WI38 (cell line): ENCODE results near the gene SCN5A.

Source experiments
- H3K4me3 ChIP-seq: 2 replicates; pipeline ENCODE4 v1.5.1; 2011; ENCODE audit warnings: low read depth, mild to moderate bottlenecking, control low read depth, low read length
- CTCF ChIP-seq: IDR thresholded peaks from 2 replicates; pipeline ENCODE4 v1.5.1; 2012; ENCODE audit warnings: low read depth, mild to moderate bottlenecking, control low read depth, low read length

SCN5A gene

GRCh38 chr3:38636464-38636863 is 13.0 kb downstream of the SCN5A start:
- TF ChIP-seq CTCF: no peak
- H3K4me3 ChIP-seq: no peak overlapping the region

GRCh38 chr3:38634111-38634510 is 15.4 kb downstream of the SCN5A start:
- H3K4me3 ChIP-seq: no peak overlapping the region
- no peak for TF ChIP-seq CTCF

GRCh38 chr3:38632989-38633388 is 16.5 kb downstream of the SCN5A start:
- H3K4me3 ChIP-seq: no peak overlapping the region
- TF ChIP-seq CTCF: no peak

GRCh38 chr3:38630606-38631005 is 18.9 kb downstream of the SCN5A start:
- no peak overlapping the region for H3K4me3 ChIP-seq
- no peak for TF ChIP-seq CTCF

- no peak overlapping the region for H3K4me3 ChIP-seq
- TF ChIP-seq CTCF: no peak
These were observed 19.4 kb downstream of the SCN5A start for GRCh38 chr3:38630070-38630469.

- H3K4me3 ChIP-seq: no peak overlapping the region
- TF ChIP-seq CTCF: no peak
These were observed 20.7 kb downstream of the SCN5A start for GRCh38 chr3:38628835-38629234.

- no peak overlapping the region for H3K4me3 ChIP-seq
- peak; percentile 72 for TF ChIP-seq CTCF
These were observed 21.5 kb downstream of the SCN5A start for GRCh38 chr3:38627956-38628355.
